ENCODE measurements around the gene DUSP23.

GRCh38 chr1:159826441-159827101 lies 45.8 kb downstream of the DUSP23 start, which contains the start of gene SLAMF8:
- TF ChIP-seq, protein P1, sequence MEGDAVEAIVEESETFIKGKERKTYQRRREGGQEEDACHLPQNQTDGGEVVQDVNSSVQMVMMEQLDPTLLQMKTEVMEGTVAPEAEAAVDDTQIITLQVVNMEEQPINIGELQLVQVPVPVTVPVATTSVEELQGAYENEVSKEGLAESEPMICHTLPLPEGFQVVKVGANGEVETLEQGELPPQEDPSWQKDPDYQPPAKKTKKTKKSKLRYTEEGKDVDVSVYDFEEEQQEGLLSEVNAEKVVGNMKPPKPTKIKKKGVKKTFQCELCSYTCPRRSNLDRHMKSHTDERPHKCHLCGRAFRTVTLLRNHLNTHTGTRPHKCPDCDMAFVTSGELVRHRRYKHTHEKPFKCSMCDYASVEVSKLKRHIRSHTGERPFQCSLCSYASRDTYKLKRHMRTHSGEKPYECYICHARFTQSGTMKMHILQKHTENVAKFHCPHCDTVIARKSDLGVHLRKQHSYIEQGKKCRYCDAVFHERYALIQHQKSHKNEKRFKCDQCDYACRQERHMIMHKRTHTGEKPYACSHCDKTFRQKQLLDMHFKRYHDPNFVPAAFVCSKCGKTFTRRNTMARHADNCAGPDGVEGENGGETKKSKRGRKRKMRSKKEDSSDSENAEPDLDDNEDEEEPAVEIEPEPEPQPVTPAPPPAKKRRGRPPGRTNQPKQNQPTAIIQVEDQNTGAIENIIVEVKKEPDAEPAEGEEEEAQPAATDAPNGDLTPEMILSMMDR (IDR thresholded peaks at IDR 0.05) = no peak
- TF ChIP-seq POLR2A (IDR thresholded peaks at IDR 0.05) = no peak
